Measurements from ENCODE around the gene ZNF750.

Gene ZNF750

DNA sequence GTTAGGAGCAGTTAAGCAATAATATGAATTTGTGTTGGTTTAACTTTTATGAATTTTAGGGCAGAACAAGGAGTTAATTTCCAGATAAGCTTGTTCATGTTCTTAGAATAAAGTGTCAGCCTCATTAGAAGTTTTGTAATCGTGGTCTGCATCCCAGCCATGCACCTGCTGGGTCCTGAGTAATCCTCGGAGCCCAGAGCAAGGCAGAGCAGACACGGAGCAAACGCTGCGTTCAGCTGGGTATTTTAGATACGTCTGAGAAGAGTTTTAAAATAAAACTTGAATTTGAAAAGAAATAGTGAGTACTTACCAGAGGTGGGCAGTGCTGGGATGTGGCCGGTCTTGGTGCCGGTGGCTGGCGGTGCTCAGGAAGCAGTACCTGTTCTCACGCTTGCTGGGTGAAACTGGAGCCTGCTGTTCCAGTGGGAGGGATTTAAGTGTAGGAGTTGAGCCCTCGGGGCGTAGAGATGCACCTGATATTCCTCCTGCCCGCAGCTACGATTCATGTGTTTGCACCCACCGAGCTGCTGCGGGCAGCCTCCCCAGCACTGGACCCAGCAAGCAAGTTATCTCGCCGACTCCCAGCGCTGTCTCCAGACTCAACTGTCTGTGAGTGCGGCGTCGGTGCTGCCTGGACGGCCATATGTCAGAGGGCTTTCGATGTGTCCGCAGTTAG, at the start of gene ZNF750:
TSS of gene ZNF750 (minus strand) at position 406 of the 676 bp plus-strand sequence. CDS start 7,568 bp downstream, outside the sequence.
- DNase-seq: no peak

DNA sequence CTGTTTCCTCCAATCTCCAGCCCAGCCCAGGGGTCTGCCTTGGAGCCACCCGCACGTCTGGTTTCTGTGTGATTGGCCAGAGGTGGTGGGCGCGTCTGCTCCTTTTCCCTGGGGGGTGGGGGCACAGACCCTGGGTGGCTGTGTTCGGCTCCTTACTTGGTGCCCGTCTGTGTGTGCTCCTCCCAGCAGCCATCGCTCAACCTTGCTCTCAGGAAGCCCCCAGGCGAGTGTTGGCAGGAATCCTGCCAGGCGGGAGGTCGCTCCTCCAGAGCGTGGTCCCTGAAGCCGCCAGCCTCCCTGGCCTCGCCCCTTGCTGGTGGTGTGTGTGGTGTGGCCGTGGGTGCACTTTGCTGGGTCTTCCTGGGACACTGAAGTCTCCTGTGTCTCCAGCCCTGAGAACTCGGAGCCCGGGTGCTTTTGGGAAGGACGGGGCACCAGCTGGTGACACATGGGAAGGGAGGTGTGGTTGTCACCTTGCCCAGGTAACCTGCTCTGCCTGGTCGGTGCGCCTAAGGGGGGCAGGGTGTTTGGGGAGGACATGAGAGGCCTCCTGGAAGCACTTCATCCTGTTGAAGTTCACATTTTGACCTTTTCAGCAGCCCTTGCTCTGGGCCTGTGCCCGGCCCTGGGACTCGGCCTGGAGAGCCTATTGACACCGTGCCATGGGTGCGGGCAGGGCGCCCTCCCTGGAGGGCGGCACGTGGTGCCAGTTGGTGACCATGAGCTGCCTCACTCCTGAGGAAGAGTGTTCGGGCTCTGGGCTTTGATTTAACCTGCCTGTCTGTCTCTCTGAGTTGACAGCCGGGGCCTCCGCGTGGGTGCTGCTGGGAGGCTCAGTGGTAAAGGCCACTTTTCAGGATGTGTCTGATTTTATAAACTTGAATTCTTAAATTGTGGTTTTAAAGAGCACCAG, 49.0 kb upstream of the ZNF750 start:
- no peak for DNase-seq

- no peak for DNase-seq
These were observed 47.7 kb upstream of the ZNF750 start for GRCh38 chr17:82887255-82888164.

DNA sequence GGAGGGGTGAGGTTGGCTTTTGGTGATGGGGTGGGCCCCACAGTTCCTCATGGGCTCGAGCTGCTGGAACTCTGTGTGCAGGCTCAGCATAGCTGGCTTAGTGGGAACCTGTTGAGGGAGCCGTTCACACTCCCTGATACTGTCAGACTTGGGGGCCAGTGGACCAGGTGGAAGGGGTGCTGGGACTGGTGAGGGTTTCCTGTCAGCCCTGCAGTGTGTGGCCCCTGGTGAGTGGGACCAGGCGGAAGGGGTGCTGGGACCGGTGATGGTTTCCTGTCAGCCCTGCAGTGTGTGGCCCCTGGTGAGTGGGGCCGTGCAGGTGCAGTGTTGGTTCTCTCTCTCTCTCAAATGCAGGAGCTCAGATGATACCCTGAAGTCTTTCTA, 45.1 kb upstream of the ZNF750 start:
- DNase-seq: no peak

- DNase-seq: no peak
These were observed 44.6 kb upstream of the ZNF750 start for GRCh38 chr17:82884341-82884969.

DNA sequence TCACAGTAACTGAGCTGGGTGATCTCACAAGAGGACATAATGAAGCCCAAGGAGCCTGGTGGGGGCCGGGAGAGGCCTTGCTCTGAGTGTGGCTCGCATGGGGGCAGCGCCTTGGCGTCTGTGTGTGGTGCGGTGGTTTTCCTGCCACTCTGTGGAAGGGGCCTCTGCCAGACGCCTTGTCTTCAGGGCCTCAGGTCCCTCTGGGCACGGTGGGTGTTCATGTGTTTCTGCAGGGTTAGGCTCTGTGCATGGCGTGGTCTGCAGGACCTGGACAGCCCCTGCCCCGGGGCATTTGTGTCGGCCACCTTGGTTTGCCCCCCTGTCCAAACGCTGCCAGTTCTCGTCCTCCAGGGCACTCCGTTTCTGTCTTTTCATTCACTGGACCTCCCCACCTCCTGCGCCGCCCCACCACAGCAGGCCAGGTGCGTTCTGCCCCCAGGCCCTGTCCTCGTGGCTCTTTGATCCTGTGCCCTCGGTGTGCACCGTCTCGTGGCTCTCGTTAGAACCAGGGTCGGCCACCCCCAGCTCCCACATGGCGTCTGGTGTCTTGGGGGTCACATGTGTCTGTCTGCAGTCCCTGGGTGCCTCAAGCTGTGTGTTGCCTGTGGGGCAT, 43.7 kb upstream of the ZNF750 start:
- DNase-seq: no peak

- no peak for DNase-seq
These were observed 43.0 kb upstream of the ZNF750 start for GRCh38 chr17:82882715-82883418.

- no peak for DNase-seq
These were observed 42.3 kb upstream of the ZNF750 start for GRCh38 chr17:82881900-82882714.

DNA sequence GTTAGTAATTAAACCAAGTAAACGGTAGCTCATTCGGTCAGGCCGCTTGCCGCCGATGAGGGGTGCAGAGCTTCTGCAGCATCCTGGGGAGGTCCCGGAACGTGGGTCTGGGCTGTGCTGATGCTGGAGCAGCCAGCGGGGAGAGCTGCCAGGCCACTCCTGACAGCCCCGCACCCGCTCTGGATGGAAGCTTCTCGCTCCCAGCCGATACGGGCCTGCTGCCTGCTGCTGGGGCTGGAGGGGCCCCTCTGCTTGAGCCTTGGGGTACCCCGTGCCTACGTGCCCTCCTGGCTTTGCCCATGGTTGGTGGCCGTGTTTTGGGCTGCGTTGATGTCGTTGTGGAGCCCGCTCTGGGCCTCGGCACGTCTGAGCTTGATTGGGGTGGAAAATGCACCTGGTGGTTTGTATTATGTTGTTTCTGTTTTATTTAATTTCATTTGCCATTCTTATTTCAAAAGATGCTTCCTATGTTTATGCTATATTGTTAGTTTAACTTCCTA, 41.6 kb upstream of the ZNF750 start:
- DNase-seq: no peak

- DNase-seq: no peak
These were observed 41.0 kb upstream of the ZNF750 start for GRCh38 chr17:82880620-82881323.

DNA sequence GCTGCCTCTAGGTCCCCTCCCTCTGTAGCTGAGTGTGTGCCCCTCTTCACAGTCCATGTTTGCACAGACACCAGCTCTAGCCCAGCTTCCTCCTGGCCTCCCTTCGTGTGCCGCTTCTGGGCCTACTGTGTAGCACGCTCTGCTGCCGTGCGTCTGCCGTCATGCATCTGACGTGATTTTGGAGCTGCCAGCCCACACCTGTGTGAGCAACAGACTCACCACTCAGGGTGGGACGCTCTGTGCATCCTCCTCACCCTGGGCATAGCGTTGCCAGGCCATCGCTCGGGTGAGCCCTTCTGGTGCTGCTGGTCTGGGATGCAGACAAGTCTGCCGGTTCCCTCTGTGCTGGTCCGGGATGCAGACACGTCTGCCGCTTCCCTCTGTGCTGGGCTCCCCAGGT, 39.4 kb upstream of the ZNF750 start:
- DNase-seq: no peak

DNA sequence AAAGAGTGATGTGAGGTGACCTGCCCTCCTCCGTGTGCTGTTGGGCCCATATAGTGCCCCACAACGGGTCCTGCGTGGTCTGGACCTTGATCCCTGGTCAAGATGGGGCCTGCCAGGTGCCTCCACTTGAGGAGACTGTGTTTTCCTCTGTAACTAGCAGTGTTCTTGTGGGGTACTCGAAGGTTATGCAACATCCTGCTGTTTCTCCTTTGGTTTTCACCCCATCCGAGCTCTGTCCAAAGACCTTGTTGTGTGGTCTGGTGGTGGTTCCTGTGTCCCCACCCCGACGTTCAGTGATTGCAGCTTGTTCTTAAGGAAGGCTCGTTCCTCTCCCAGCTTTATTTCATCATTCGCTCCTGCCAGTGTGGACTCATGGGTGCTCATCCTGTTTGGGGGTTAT, 38.7 kb upstream of the ZNF750 start:
- DNase-seq: no peak

- no peak for DNase-seq
These were observed 37.0 kb upstream of the ZNF750 start for GRCh38 chr17:82876602-82877379.

DNA sequence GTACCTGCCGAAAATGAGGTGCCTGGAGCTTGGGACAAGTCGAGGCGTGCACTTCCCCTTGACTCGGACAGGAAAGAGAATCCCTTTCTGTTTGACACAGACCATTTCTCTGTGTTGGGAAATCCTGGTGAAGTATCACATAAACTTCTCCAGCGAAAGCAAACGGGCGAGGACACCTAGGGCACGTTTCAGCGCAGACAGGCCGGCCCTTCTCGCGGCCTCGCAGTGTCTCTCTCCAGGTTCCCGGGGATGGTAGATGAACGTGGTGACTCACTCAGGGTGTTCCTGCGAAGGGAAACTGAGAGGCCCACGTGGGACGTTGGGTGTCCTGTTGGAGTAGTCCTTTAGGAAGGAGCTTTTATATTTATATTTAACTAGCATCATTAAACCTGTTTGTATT, 36.3 kb upstream of the ZNF750 start:
- no peak for DNase-seq

- no peak for DNase-seq
These were observed 35.6 kb upstream of the ZNF750 start for GRCh38 chr17:82875407-82875856.

DNA sequence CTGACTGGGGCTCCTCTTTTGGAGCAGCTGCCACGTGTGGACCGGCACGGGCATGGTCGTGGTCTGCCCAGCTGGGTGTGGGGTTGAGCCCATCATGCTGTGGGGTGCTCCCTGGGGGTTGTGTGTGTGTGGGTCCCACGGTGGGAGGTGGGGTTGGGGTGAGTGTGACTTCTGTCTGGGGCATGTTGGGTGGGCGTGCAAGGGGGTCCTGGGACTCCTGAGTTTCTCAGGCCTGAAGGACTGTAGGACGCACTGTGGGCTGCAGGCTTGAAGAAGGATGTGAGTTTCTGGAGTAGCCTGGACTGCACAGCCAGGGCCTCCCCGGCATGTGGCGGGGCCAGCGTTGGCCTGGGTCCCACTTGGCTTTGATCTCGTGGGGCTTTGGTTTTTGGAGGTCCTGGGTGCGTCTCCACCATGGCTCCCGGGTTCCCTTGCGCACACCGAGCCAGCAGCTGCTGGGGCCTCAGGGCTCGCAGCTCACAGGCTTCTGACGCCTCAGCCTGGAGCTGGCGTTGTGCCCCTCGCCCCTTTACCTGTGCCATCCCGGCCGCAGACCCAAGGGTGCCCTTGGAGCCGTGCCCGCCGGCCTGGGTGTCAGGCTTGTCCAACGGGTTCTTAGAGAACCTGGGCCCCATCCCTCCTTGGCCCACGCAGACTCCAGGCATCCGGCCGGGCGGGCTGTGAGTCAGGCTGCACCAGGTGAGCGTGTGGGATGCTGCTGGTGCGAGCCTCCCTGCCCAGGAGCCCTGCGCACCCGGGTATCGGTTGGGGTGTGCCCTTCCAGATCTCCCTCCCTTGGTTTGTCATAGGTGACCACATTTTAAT, 34.4 kb upstream of the ZNF750 start:
- no peak for DNase-seq

GRCh38 chr17:82873521-82873920, 33.7 kb upstream of the ZNF750 start:
- DNase-seq: no peak
